Trophoblast cell (in vitro differentiated cells and primary cell): ENCODE data around the gene SLC6A11.

Experiments
- DNase-seq, 2 donors: peaks; one replicate each; pipeline ENCODE4 v3.0.0-alpha.2; 2016
- H2AFZ ChIP-seq: 2 replicates; pipeline ENCODE4 v1.6.1; 2013; ENCODE audit warnings: low read length, moderate library complexity, mild to moderate bottlenecking; ENCODE audit not compliant: insufficient read depth, poor library complexity
- H2AK5ac ChIP-seq: 2 replicates; pipeline ENCODE4 v1.6.1; 2013; ENCODE audit warnings: mild to moderate bottlenecking, low read length
- H2BK120ac ChIP-seq: 2 replicates; pipeline ENCODE4 v1.6.1; 2013; ENCODE audit warnings: low read length, mild to moderate bottlenecking, moderate library complexity; ENCODE audit not compliant: insufficient read depth, poor library complexity
- H2BK12ac ChIP-seq: 2 replicates; pipeline ENCODE4 v1.6.1; 2013; ENCODE audit warnings: mild to moderate bottlenecking, low read length, moderate library complexity
- H2BK5ac ChIP-seq: 2 replicates; pipeline ENCODE4 v1.6.1; 2013; ENCODE audit warnings: low read length, low read depth, moderate library complexity, mild to moderate bottlenecking; ENCODE audit not compliant: poor library complexity
- H3K14ac ChIP-seq: 2 replicates; pipeline ENCODE4 v1.6.1; 2013; ENCODE audit warnings: mild to moderate bottlenecking, low read length
- H3K18ac ChIP-seq: 2 replicates; pipeline ENCODE4 v1.6.1; 2013; ENCODE audit warnings: mild to moderate bottlenecking, low read length
- H3K23ac ChIP-seq: 2 replicates; pipeline ENCODE4 v1.6.1; 2013; ENCODE audit warnings: low read length
- H3K27ac ChIP-seq: 2 replicates; pipeline ENCODE4 v1.5.1; 2013; ENCODE audit warnings: low read depth, mild to moderate bottlenecking, inconsistent platforms, low read length, moderate library complexity
- H3K27me3 ChIP-seq: 2 replicates; pipeline ENCODE4 v1.6.1; 2013; ENCODE audit warnings: inconsistent platforms, mild to moderate bottlenecking, low read length, moderate library complexity; ENCODE audit not compliant: insufficient read depth
- H3K36me3 ChIP-seq, 2 experiments: 1 replicate in 1 of 2; 2 replicates in 1 of 2; pipeline ENCODE4 v1.6.1; 2013; ENCODE audit warnings: low read length in 2 of 2, mild to moderate bottlenecking in 2 of 2, moderate library complexity in 1 of 2; ENCODE audit not compliant: insufficient read depth in 2 of 2, control insufficient read depth in 1 of 2
- H3K4ac ChIP-seq: 2 replicates; pipeline ENCODE4 v1.6.1; 2013; ENCODE audit warnings: low read depth, mild to moderate bottlenecking, low read length, moderate library complexity
- H3K4me1 ChIP-seq, 2 experiments: 1 replicate in 1 of 2; 2 replicates in 1 of 2; pipeline ENCODE4 v1.6.1; 2013; ENCODE audit warnings: low read length in 2 of 2, mild to moderate bottlenecking in 2 of 2, moderate library complexity in 1 of 2; ENCODE audit not compliant: insufficient read depth in 2 of 2, control insufficient read depth in 1 of 2
- H3K4me2 ChIP-seq: 2 replicates; pipeline ENCODE4 v1.6.1; 2013; ENCODE audit warnings: inconsistent platforms, mild to moderate bottlenecking, low read length, moderate library complexity
- H3K4me3 ChIP-seq: 2 replicates; pipeline ENCODE4 v1.5.1; 2013; ENCODE audit warnings: mild to moderate bottlenecking, low read depth, low read length, inconsistent platforms
- H3K79me1 ChIP-seq: one replicate; pipeline ENCODE4 v1.6.1; 2013; ENCODE audit warnings: low read length
- H3K79me2 ChIP-seq: 2 replicates; pipeline ENCODE4 v1.6.1; 2013; ENCODE audit warnings: low read length, mild to moderate bottlenecking; ENCODE audit not compliant: control insufficient read depth, insufficient read depth, poor library complexity
- H3K9ac ChIP-seq: 2 replicates; pipeline ENCODE4 v1.6.1; 2013; ENCODE audit warnings: mild to moderate bottlenecking, low read length
- H3K9me3 ChIP-seq: 2 replicates; pipeline ENCODE4 v1.6.1; 2013; ENCODE audit warnings: low read depth, mild to moderate bottlenecking, control low read depth, inconsistent platforms, low read length; ENCODE audit not compliant: insufficient read depth
- H4K12ac ChIP-seq: 2 replicates; pipeline ENCODE4 v1.6.1; 2013; ENCODE audit warnings: low read depth, mild to moderate bottlenecking, low read length, moderate library complexity
- H4K8ac ChIP-seq: 2 replicates; pipeline ENCODE4 v1.6.1; 2013; ENCODE audit warnings: low read depth, mild to moderate bottlenecking, low read length, moderate library complexity
- H4K91ac ChIP-seq: one replicate; pipeline ENCODE4 v1.6.1; 2013; ENCODE audit warnings: low read depth, mild to moderate bottlenecking, low read length, moderate library complexity
- WGBS: extraction: QIAGEN DNeasy Blood & Tissue Kit; methylation state at CpG from one replicate; pipeline ENCODE4 v1.1.7; 2013; ENCODE audit warnings: missing lambda C conversion rate; ENCODE audit not compliant: insufficient read length, insufficient coverage; ENCODE audit errors: extremely low coverage; 5-methylcytosine and 5-hydroxymethylcytosine counted together

SLC6A11 gene

GRCh38 chr3:10977892-10978510 lies 162.0 kb downstream of the SLC6A11 start:
- H2AFZ ChIP-seq = no peak overlapping the region
- no peaks in the 10 kb centered on the region for H3K79me1 ChIP-seq
- no peak overlapping the region for H3K4me2 ChIP-seq
- no peak overlapping the region for H4K91ac ChIP-seq
- no peaks in the 10 kb centered on the region for H3K36me3 ChIP-seq
- peaks cover 4% of the 10 kb centered on the region for H3K9me3 ChIP-seq
- DNase-seq = peak in 1 of 2 donors; percentile 14
- H3K4me3 ChIP-seq = no peak overlapping the region
- no peak overlapping the region for H3K14ac ChIP-seq
- H3K9ac ChIP-seq = no peak overlapping the region
- H4K8ac ChIP-seq = no peak overlapping the region
- no peak overlapping the region for H4K12ac ChIP-seq
- H2BK5ac ChIP-seq = no peak overlapping the region
- no peak overlapping the region for H2BK12ac ChIP-seq
- H3K27me3 ChIP-seq = no peaks in the 10 kb centered on the region
- H3K4ac ChIP-seq = no peak overlapping the region
- H2AK5ac ChIP-seq = no peak overlapping the region
- no peak overlapping the region for H3K18ac ChIP-seq
- H3K27ac ChIP-seq = no peak overlapping the region
- no peak overlapping the region for H2BK120ac ChIP-seq
- no peak overlapping the region for H3K23ac ChIP-seq
- H3K79me2 ChIP-seq = no peaks in the 10 kb centered on the region
- H3K4me1 ChIP-seq = no peaks in the 10 kb centered on the region
- no CpG with 5 or more reads among the region's 10 CpGs for WGBS

- H4K91ac ChIP-seq = no peak overlapping the region
- H3K4me2 ChIP-seq = no peak overlapping the region
- DNase-seq = no peak
- H3K79me2 ChIP-seq = no peaks in the 10 kb centered on the region
- H3K18ac ChIP-seq = no peak overlapping the region
- WGBS = no CpG with 5 or more reads among the region's 7 CpGs
- no peak overlapping the region for H2AFZ ChIP-seq
- H3K4me3 ChIP-seq = no peak overlapping the region
- no peak overlapping the region for H2AK5ac ChIP-seq
- no peak overlapping the region for H3K23ac ChIP-seq
- H3K36me3 ChIP-seq = no peaks in the 10 kb centered on the region
- no peak overlapping the region for H2BK5ac ChIP-seq
- H3K27ac ChIP-seq = no peak overlapping the region
- no peak overlapping the region for H3K9ac ChIP-seq
- H3K14ac ChIP-seq = no peak overlapping the region
- no peak overlapping the region for H4K8ac ChIP-seq
- peaks cover 4% of the 10 kb centered on the region for H3K9me3 ChIP-seq
- no peaks in the 10 kb centered on the region for H3K79me1 ChIP-seq
- no peak overlapping the region for H3K4ac ChIP-seq
- H2BK12ac ChIP-seq = no peak overlapping the region
- no peaks in the 10 kb centered on the region for H3K4me1 ChIP-seq
- no peak overlapping the region for H4K12ac ChIP-seq
- H3K27me3 ChIP-seq = no peaks in the 10 kb centered on the region
- no peak overlapping the region for H2BK120ac ChIP-seq
These were observed 162.9 kb downstream of the SLC6A11 start for GRCh38 chr3:10978956-10979355.

- Histone ChIP-seq H3K18ac (no peak overlapping the region), H3K36me3 (no peaks in the 10 kb centered on the region), H2BK5ac (no peak overlapping the region), H3K4me3 (no peak overlapping the region), H2AFZ (no peak overlapping the region), H3K79me2 (no peaks in the 10 kb centered on the region), H3K27me3 (no peaks in the 10 kb centered on the region), H2BK120ac (no peak overlapping the region), H4K91ac (no peak overlapping the region), H3K4me2 (no peak overlapping the region), H3K4ac (no peak overlapping the region), H3K4me1 (no peaks in the 10 kb centered on the region), H2AK5ac (no peak overlapping the region), H4K12ac (no peak overlapping the region), H3K23ac (no peak overlapping the region), H4K8ac (no peak overlapping the region), H3K9ac (no peak overlapping the region), H3K9me3 (peaks cover 4% of the 10 kb centered on the region), H3K14ac (no peak overlapping the region), H2BK12ac (no peak overlapping the region), H3K27ac (no peak overlapping the region), H3K79me1 (no peaks in the 10 kb centered on the region)
- no peak for DNase-seq
- no CpG with 5 or more reads among the region's 7 CpGs for WGBS
These were observed 164.3 kb downstream of the SLC6A11 start for GRCh38 chr3:10980312-10980711.

GRCh38 chr3:10981031-10981430 lies 165.0 kb downstream of the SLC6A11 start:
- Histone ChIP-seq H4K91ac (no peak overlapping the region), H3K27ac (no peak overlapping the region), H2BK12ac (no peak overlapping the region), H3K9me3 (peaks cover 2% of the 10 kb centered on the region), H3K23ac (no peak overlapping the region), H3K18ac (no peak overlapping the region), H3K4me3 (no peak overlapping the region), H3K27me3 (no peaks in the 10 kb centered on the region), H3K36me3 (no peaks in the 10 kb centered on the region), H2BK5ac (no peak overlapping the region), H3K79me1 (no peaks in the 10 kb centered on the region), H2AK5ac (no peak overlapping the region), H2AFZ (no peak overlapping the region), H3K4ac (no peak overlapping the region), H3K14ac (no peak overlapping the region), H3K9ac (no peak overlapping the region), H4K12ac (no peak overlapping the region), H2BK120ac (no peak overlapping the region), H3K4me1 (no peaks in the 10 kb centered on the region), H3K4me2 (no peak overlapping the region), H4K8ac (no peak overlapping the region), H3K79me2 (no peaks in the 10 kb centered on the region)
- no peak for DNase-seq
- WGBS = no CpG with 5 or more reads among the region's 3 CpGs
